SK-N-SH (cell line): Measurements from ENCODE around the gene RALGDS.

Source experiments
- GABPA ChIP-seq: IDR thresholded peaks from 2 replicates; pipeline ENCODE4 v1.4.0; 2012; ENCODE audit warnings: low read depth, mild to moderate bottlenecking
- MEF2A ChIP-seq: IDR thresholded peaks from 2 replicates; pipeline ENCODE4 v1.4.0; 2012; ENCODE audit warnings: low read depth, borderline replicate concordance
- MXI1 ChIP-seq: IDR thresholded peaks from 2 replicates; pipeline ENCODE4 v1.6.1; 2012; ENCODE audit warnings: mild to moderate bottlenecking, low read depth, low read length, improper control_type of control experiment
- PBX3 ChIP-seq: IDR thresholded peaks from 2 replicates; pipeline ENCODE4; 2012
- RAD21 ChIP-seq: IDR thresholded peaks from 2 replicates; pipeline ENCODE4 v1.6.1; 2012; ENCODE audit warnings: mild to moderate bottlenecking, low read length
- RFX5 ChIP-seq: IDR thresholded peaks from 2 replicates; pipeline ENCODE4 v1.6.1; 2012; ENCODE audit warnings: mild to moderate bottlenecking, improper control_type of control experiment, low read length
- RXRA ChIP-seq: IDR thresholded peaks from 2 replicates; pipeline ENCODE4 v1.4.0; 2012; ENCODE audit warnings: low read depth, mild to moderate bottlenecking, borderline replicate concordance
- TCF12 ChIP-seq: IDR thresholded peaks from 2 replicates; pipeline ENCODE4 v1.4.0; 2012
- USF2 ChIP-seq: fragments of 150-350 bp; IDR thresholded peaks from 2 replicates; pipeline ENCODE4 v1.6.1; 2017; ENCODE audit warnings: antibody characterized with exemption, low read length, low read depth, borderline replicate concordance
- YY1 ChIP-seq: IDR thresholded peaks from 2 replicates; pipeline ENCODE4 v1.4.0; 2012; ENCODE audit warnings: low read depth, mild to moderate bottlenecking
- TF ChIP-seq, protein P1 (sequence below): IDR thresholded peaks from 2 replicates; pipeline ENCODE4 v1.6.1; 2012; ENCODE audit warnings: mild to moderate bottlenecking, low read depth, low read length, moderate library complexity
- TF ChIP-seq, protein P2 (sequence below): fragments of 150-350 bp; IDR thresholded peaks from 2 replicates; pipeline ENCODE4 v1.6.1; 2016; ENCODE audit warnings: mild to moderate bottlenecking, low read depth, low read length
- TF ChIP-seq, protein P3 (sequence below): fragments of 200-600 bp; sonication (generic); IDR thresholded peaks from 2 replicates; pipeline ENCODE4 v1.6.1; 2017; ENCODE audit warnings: antibody characterized with exemption, mild to moderate bottlenecking, moderate library complexity

DNA sequence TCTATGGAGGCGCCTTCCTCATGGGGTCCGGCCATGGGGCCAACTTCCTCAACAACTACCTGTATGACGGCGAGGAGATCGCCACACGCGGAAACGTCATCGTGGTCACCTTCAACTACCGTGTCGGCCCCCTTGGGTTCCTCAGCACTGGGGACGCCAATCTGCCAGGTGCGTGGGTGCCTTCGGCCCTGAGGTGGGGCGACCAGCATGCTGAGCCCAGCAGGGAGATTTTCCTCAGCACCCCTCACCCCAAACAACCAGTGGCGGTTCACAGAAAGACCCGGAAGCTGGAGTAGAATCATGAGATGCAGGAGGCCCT, 56.0 kb downstream of the RALGDS start:
- TF ChIP-seq, protein P1, sequence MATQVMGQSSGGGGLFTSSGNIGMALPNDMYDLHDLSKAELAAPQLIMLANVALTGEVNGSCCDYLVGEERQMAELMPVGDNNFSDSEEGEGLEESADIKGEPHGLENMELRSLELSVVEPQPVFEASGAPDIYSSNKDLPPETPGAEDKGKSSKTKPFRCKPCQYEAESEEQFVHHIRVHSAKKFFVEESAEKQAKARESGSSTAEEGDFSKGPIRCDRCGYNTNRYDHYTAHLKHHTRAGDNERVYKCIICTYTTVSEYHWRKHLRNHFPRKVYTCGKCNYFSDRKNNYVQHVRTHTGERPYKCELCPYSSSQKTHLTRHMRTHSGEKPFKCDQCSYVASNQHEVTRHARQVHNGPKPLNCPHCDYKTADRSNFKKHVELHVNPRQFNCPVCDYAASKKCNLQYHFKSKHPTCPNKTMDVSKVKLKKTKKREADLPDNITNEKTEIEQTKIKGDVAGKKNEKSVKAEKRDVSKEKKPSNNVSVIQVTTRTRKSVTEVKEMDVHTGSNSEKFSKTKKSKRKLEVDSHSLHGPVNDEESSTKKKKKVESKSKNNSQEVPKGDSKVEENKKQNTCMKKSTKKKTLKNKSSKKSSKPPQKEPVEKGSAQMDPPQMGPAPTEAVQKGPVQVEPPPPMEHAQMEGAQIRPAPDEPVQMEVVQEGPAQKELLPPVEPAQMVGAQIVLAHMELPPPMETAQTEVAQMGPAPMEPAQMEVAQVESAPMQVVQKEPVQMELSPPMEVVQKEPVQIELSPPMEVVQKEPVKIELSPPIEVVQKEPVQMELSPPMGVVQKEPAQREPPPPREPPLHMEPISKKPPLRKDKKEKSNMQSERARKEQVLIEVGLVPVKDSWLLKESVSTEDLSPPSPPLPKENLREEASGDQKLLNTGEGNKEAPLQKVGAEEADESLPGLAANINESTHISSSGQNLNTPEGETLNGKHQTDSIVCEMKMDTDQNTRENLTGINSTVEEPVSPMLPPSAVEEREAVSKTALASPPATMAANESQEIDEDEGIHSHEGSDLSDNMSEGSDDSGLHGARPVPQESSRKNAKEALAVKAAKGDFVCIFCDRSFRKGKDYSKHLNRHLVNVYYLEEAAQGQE, result no peak
- TF ChIP-seq RXRA, result no peak
- TF ChIP-seq, protein P2, sequence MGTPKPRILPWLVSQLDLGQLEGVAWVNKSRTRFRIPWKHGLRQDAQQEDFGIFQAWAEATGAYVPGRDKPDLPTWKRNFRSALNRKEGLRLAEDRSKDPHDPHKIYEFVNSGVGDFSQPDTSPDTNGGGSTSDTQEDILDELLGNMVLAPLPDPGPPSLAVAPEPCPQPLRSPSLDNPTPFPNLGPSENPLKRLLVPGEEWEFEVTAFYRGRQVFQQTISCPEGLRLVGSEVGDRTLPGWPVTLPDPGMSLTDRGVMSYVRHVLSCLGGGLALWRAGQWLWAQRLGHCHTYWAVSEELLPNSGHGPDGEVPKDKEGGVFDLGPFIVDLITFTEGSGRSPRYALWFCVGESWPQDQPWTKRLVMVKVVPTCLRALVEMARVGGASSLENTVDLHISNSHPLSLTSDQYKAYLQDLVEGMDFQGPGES, result no peak
- TF ChIP-seq RFX5, result no peak
- TF ChIP-seq, protein P3, sequence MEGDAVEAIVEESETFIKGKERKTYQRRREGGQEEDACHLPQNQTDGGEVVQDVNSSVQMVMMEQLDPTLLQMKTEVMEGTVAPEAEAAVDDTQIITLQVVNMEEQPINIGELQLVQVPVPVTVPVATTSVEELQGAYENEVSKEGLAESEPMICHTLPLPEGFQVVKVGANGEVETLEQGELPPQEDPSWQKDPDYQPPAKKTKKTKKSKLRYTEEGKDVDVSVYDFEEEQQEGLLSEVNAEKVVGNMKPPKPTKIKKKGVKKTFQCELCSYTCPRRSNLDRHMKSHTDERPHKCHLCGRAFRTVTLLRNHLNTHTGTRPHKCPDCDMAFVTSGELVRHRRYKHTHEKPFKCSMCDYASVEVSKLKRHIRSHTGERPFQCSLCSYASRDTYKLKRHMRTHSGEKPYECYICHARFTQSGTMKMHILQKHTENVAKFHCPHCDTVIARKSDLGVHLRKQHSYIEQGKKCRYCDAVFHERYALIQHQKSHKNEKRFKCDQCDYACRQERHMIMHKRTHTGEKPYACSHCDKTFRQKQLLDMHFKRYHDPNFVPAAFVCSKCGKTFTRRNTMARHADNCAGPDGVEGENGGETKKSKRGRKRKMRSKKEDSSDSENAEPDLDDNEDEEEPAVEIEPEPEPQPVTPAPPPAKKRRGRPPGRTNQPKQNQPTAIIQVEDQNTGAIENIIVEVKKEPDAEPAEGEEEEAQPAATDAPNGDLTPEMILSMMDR, result no peak
- TF ChIP-seq USF2, result no peak
- TF ChIP-seq PBX3, result no peak
- no peak for TF ChIP-seq MEF2A
- TF ChIP-seq YY1, result no peak
- TF ChIP-seq RAD21, result no peak
- no peak for TF ChIP-seq MXI1
- TF ChIP-seq TCF12, result no peak
- no peak for TF ChIP-seq GABPA
